Stimulated activated CD8-positive, alpha-beta memory T cell treated with anti-CD3 and anti-CD28 coated beads, Interleukin-4, amount 100 ng/mL, for 4 hours (primary cell): ENCODE results near the gene CEP128.

Experiments used
- DNase-seq, 2 donors: peaks; one replicate each; pipeline ENCODE4 v3.0.0-alpha.2; 2020; ENCODE audit warnings: low read depth in 2 of 2, low spot score in 1 of 2

CEP128 gene

GRCh38 chr14:80906336-80906735 is 35.2 kb downstream of the CEP128 start:
- DNase-seq: no peak

GRCh38 chr14:80902608-80903007 is 38.9 kb downstream of the CEP128 start:
- DNase-seq: no peak

GRCh38 chr14:80901822-80902221 is 39.7 kb downstream of the CEP128 start:
- no peak for DNase-seq

- DNase-seq: no peak
These were observed 40.3 kb downstream of the CEP128 start for GRCh38 chr14:80901260-80901659.

- DNase-seq: no peak
These were observed 68.9 kb downstream of the CEP128 start for GRCh38 chr14:80872645-80873044.

- DNase-seq: no peak
These were observed 73.3 kb downstream of the CEP128 start for GRCh38 chr14:80868260-80868659.

GRCh38 chr14:80867798-80868197 is 73.7 kb downstream of the CEP128 start:
- no peak for DNase-seq

GRCh38 chr14:80867091-80867490 is 74.4 kb downstream of the CEP128 start:
- DNase-seq: no peak

GRCh38 chr14:80865565-80865964 is 76.0 kb downstream of the CEP128 start:
- no peak for DNase-seq

GRCh38 chr14:80862983-80863382 is 78.6 kb downstream of the CEP128 start:
- no peak for DNase-seq

GRCh38 chr14:80862541-80862940 is 79.0 kb downstream of the CEP128 start:
- DNase-seq: no peak

GRCh38 chr14:80850197-80850814 is 91.2 kb downstream of the CEP128 start:
- no peak for DNase-seq

- no peak for DNase-seq
These were observed 94.5 kb downstream of the CEP128 start for GRCh38 chr14:80847070-80847469.

GRCh38 chr14:80845856-80846255 is 95.7 kb downstream of the CEP128 start:
- DNase-seq: no peak

- no peak for DNase-seq
These were observed 96.7 kb downstream of the CEP128 start for GRCh38 chr14:80844872-80845271.

- DNase-seq: no peak
These were observed 101.8 kb downstream of the CEP128 start for GRCh38 chr14:80839743-80840142.

- no peak for DNase-seq
These were observed 131.9 kb downstream of the CEP128 start for GRCh38 chr14:80809663-80810062.

- no peak for DNase-seq
These were observed 136.4 kb downstream of the CEP128 start for GRCh38 chr14:80805136-80805535.

GRCh38 chr14:80798878-80799277 is 142.7 kb downstream of the CEP128 start:
- no peak for DNase-seq

GRCh38 chr14:80798211-80798610 is 143.3 kb downstream of the CEP128 start:
- DNase-seq: no peak

- no peak for DNase-seq
These were observed 148.8 kb downstream of the CEP128 start for GRCh38 chr14:80792771-80793170.

- no peak for DNase-seq
These were observed 153.7 kb downstream of the CEP128 start for GRCh38 chr14:80787876-80788275.

- DNase-seq: no peak
These were observed 156.7 kb downstream of the CEP128 start for GRCh38 chr14:80784820-80785219.

- DNase-seq: no peak
These were observed 159.6 kb downstream of the CEP128 start for GRCh38 chr14:80781972-80782367.
